ENCODE measurements around the gene REC8. TPM values are rescaled to one million over a fixed set of nuclear protein-coding genes. Genes with fewer than 3 reads are reported as not detected.
A peak's percentile ranks its signal among the peaks of the same experiment; 100 is the strongest.
"Not testable (repeated sequence)": the region's sequence is repeated elsewhere in the genome, so short reads cannot be mapped to it uniquely, and the experiment has no call there.

Gene REC8
- total RNA-seq, 1 donor from 2014 or later = 31.5 TPM

GRCh38 chr14:24203249-24203886 lies 31.5 kb downstream of the REC8 start:
- not testable (repeated sequence) for DNase-seq (ENCODE audit: low spot score)

DNA sequence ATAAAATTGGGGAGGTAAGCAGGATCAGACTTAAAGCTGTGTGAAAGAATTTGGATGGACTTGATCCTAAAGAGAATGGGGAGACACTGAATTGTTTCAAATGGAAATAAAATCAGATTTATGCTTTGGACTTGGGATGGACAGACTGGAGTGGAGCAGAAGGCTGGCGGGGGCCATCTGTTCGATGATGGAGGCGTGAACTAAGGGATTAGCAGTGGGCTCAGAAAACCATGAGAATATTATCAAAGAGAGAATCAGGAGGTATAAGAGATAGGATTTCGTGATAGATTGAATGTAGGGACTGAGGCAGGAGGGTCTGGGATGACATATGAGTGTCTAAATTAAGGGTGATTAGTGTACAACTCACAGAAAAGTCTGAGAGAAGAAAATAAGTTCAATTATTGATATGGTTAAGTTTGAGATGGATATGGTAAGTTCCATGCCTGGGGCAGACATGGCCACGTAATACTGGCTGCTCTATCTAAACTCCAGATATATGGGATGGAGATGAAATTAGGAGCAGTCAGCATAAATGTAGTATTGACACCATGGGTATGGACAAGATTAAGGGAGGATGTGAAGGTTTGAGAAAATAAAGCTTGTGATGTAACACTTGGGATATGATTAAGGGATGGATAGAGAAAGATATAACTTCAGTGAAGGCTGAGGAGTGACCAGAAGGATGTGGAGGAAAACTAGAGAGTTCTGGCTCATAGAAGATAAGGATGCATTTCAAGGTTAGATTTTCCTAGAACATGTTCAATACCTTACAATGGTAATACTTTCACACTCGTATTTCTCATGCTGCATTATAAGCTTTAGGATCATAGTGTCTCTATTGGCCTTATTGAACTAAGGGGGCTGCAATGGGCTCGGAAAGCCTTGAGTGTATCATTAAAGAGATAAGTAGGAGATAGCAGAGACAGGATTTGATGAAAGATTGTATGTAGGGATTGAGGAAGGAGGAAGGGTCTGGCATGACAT lies 32.6 kb downstream of the REC8 start:
- no peak for DNase-seq (ENCODE audit: low spot score)

- no peak for DNase-seq (ENCODE audit: low spot score)
Observed at GRCh38 chr14:24206260-24207103, 34.6 kb downstream of the REC8 start.

DNA sequence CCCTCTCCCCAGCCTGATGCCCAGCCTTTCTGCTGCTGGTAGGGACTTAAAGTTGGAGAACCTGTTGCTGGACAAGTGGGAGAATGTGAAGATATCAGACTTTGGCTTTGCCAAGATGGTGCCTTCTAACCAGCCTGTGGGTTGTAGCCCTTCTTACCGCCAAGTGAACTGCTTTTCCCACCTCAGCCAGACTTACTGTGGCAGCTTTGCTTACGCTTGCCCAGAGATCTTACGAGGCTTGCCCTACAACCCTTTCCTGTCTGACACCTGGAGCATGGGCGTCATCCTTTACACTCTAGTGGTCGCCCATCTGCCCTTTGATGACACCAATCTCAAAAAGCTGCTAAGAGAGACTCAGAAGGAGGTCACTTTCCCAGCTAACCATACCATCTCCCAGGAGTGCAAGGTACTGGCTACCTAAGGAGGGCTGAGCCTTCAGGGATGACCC lies 35.2 kb downstream of the REC8 start:
- DNase-seq (ENCODE audit: low spot score) = no peak

- DNase-seq (ENCODE audit: low spot score) = no peak
Observed at GRCh38 chr14:24207625-24208024, 35.7 kb downstream of the REC8 start.

DNA sequence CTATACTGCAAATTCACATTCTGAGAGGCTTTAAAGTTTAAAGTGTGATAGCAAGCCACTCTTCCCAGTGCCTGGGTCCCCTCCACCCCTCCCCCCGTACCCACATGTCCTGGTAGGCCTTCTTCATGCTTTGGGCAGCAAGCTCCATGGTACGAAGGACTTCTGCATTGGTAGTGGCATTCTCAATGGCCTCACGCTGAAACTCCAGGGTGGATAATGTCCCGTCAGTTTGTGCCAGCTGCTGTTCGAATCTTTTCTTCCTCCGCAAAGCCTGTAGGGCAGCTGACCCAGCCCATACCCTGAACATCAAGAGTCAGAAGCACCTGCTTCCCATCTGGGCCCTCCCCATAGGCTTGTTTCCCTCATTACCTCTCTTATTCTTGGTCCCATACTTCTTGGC lies 39.4 kb downstream of the REC8 start:
- no peak for DNase-seq (ENCODE audit: low spot score)

- DNase-seq (ENCODE audit: low spot score) = peak; percentile 98
Observed at GRCh38 chr14:24212924-24213865, 41.3 kb downstream of the REC8 start, which contains the start of gene CHMP4A. TSS of gene CHMP4A (minus strand) at chr14:24213488. CDS start at chr14:24213439, 49 bp downstream.

DNA sequence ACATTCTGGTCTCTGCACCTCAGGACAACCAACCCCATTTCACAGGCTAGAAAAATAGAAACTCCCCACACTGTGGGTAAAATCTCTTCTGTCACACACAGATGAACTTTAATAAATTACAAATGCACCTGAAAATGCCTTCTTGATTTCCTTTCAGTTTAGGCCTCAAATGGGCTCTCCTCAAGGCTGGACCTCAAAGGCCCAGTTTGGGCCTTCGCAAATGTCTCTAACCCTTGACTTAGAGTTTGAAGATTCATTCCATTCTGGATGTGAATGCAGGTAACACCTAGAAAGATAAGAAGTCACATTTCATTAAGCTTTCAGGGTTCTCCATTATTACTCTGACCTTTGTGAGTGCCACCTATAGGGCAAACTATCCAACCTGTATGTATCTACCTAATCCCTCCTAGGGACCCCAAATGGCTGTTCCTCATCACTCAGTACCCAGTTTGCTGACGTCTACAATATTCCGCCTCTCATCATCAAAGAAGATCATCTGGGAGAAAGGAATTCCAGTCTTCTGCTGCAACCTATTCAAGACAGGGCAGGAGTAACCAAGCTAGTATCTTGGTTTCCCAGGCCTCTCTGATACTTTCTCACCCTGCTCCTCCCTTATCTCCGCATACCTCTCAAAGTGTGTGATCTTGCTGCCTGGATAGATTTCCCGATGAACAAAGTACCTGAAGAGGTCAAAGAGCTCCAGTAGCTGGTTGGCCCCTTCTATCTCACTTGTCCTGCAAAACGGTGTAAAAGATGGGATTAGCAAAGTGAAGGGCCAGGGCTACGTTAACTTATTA lies 42.2 kb downstream of the REC8 start:
- DNase-seq (ENCODE audit: low spot score) = no peak

DNA sequence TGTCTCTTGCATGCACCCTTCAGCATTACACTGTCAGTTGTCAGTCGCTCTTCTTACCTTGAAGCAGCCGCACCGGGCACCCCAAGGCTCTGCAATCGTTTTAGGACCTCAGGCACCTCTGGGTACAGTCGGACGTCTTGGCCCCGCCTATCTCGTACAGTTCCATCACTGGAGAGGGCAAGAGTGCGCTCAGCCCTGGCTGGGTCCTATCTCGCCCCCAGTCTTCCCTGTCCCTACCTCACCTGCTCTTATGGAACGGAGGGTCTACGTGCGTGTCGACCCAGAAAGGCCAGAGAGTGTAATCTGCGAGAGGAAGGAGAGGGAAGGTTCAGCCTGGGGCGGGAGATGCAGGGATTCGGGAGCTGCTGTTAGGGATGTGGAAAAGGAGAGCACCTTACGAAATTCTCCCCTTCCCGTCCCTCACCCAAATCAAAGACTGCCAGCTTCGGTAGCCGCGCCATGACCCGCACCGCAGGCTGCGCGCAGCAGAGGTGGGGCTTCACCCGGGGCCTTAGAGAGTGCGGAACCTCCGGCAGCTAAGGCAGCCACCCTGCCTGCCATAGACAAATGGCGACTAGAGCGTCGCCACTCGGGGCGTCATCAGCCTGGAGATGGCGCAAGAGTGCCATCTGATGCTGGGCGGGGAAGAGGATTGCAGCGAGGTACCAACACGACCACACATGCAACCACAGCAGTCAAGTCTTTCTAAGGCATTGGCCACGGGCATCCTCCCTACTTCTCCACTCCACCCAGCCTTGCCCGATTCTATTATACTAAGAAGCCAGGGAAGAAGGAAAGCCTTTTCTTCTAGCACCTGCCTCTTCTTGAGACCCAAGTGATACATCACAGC lies 43.8 kb downstream of the REC8 start, which contains the start of gene MDP1:
Gene MDP1, minus strand, starts transcription at position 572 of the 850 bp plus-strand sequence. Its CDS starts 111 bp downstream, at position 461.
- peak; percentile 93 for DNase-seq (ENCODE audit: low spot score)

DNA sequence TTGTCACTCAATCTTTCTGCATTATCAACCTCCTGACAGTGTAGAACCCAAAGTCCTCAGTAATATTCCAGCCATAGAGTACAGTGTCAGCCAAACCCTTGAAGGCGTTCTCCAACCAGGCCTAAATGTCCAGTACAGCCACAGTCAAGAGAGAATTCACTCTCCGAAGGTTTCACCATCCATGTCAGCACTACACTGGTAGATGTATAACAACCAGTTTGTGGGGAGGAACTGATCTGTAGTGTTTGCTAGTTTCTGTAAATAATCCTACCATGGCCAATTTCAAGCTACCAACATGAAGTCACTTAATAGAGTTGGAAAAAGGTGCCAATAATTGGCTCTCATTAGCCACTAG lies 44.4 kb downstream of the REC8 start:
- DNase-seq (ENCODE audit: low spot score) = no peak

DNA sequence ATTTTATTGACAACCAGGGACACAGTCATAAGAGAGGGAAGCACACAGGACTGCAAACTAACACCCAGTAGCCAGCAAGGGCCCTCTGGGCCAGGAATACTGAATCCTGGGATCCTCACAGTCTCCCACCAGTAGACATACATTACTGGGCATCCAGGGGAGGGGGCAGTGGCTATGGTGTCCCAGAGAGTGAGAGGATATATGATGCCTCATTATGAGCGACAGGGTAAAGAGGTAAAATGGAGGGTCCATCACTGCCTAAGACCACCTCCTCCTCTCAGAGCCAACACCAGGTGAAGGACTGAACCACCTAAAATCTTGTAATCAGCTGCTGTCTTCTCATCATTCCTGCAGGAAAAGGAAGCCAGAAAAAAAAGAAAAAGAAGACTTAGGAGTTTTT lies 45.0 kb downstream of the REC8 start:
- DNase-seq (ENCODE audit: low spot score) = not testable (repeated sequence)

GRCh38 chr14:24219080-24219479 lies 47.2 kb downstream of the REC8 start:
- DNase-seq (ENCODE audit: low spot score) = no peak

DNA sequence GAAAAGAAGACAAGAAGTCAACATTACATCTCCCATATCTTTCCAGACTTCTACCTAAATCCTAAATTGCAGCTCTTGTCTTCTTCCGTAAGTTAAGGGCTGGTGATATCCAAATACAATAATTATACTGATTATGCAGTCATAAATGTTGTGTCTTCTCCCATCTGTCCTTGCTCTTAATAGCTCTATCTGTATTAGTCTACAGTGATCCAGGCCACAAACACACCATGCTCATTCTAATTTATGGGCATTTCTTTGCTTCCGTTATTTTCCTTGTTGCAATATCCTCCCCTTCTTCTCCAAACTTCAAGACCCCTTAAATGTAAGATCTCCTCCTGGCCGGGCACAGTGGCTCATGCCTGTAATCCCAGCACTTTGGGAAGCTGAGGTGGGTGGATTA lies 47.6 kb downstream of the REC8 start:
- no peak for DNase-seq (ENCODE audit: low spot score)

GRCh38 chr14:24222987-24223386 lies 51.1 kb downstream of the REC8 start:
- peak; percentile 28 for DNase-seq (ENCODE audit: low spot score)

DNA sequence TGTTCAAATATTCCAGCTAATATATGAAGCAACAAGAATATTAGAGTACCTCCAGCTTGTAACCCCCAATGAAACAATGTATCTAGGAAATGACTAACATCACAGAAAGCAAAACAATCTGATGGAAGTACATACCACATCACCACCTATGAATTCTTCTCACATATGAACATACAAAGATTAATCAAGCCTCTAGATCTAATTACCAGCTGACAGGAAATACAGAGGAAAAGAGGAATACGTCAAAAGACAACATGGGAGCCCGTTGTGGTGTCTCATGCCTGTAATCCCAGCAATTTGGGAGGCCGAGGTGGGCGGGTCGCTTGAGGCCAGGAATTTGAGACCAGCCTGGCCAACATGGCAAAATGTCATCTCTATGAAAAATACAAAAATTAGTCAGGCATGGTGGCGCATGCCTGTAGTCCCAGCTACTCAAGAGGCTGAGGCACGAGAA lies 52.8 kb downstream of the REC8 start:
- DNase-seq (ENCODE audit: low spot score) = peak; percentile 12

DNA sequence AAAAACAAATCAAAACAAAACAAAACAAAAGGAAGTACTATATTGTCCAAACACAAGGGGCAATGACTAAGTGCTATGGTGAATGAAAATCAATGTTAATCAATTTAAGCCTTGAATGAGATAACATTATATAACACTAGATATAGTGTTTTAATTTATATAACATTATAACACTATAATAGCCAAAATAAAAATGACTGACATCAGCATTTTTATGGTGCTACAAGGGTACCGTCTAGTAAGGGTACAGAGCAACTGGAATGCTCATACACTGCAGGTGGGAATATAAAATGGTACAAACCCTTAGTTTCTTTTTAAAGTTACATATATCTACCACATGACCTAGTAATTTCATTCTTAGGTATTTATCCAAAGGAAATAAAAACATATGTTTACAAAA lies 54.6 kb downstream of the REC8 start:
- DNase-seq (ENCODE audit: low spot score) = no peak

DNA sequence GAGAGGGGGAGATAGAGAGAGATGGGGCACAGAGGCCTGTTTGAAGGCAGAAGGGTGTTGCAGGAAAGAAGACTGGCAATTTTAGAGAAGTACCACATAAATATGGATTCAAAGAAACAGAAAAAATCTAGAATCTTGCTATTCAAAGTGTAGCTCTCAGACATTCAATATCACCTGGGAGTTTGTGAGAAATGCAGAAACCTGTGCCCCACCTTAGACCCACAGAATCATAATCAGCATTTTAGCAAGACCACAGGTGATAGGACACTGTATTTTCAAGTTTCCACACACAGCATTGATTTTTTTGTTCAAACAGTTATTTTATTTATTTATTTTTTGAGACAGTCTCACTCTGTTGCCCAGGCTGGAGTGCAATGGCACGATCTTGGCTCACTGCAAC lies 57.0 kb downstream of the REC8 start:
- no peak for DNase-seq (ENCODE audit: low spot score)

Data from mesenteric fat pad (tissue), 1 donor.